OCI-LY7 (cell line): ENCODE results near the gene CACNB2.

Experiments
- EZH2phosphoT487 ChIP-seq: fragments of 200-600 bp; sonication (generic); IDR thresholded peaks from 2 replicates; pipeline ENCODE4 v1.6.1; 2018; ENCODE audit warnings: low read depth, borderline replicate concordance, mild to moderate bottlenecking, mixed run types, antibody characterized with exemption, low read length, moderate library complexity, mixed read lengths
- TF ChIP-seq, protein P1 (sequence below): fragments of 200-600 bp; sonication (generic); conservative IDR thresholded peaks from 2 replicates; pipeline ENCODE4 v1.5.1; 2014; ENCODE audit warnings: mild to moderate bottlenecking, antibody characterized with exemption, low read length, moderate library complexity, mixed read lengths

DNA sequence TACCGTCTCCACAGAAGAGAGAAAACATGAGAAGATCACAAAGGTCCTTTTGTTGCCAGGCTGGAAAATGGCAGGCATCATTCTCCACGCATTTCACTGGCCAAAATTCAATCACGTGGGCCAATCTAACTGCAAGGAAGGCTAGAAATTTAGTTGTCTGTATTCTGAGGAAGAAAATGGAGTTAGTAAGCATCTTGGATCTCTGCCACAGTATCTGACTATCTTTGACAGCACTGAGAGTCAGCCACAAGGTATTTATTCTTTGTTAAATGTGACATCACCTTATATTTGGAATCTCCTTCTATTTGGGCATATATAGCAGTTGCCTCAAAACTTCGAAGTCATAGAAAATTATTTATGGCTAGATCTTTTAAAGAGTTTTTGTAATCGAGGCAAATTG lies 297.3 kb downstream of the CACNB2 start:
- TF ChIP-seq, protein P1, sequence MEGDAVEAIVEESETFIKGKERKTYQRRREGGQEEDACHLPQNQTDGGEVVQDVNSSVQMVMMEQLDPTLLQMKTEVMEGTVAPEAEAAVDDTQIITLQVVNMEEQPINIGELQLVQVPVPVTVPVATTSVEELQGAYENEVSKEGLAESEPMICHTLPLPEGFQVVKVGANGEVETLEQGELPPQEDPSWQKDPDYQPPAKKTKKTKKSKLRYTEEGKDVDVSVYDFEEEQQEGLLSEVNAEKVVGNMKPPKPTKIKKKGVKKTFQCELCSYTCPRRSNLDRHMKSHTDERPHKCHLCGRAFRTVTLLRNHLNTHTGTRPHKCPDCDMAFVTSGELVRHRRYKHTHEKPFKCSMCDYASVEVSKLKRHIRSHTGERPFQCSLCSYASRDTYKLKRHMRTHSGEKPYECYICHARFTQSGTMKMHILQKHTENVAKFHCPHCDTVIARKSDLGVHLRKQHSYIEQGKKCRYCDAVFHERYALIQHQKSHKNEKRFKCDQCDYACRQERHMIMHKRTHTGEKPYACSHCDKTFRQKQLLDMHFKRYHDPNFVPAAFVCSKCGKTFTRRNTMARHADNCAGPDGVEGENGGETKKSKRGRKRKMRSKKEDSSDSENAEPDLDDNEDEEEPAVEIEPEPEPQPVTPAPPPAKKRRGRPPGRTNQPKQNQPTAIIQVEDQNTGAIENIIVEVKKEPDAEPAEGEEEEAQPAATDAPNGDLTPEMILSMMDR: no peak
- no peak for TF ChIP-seq EZH2phosphoT487
